HepG2 (cell line): ENCODE results near the gene LILRB3. TPM values are rescaled to one million over a fixed set of nuclear protein-coding genes. Genes with fewer than 3 reads are reported as not detected.

Experiments
- CBX2 ChIP-seq, 2 experiments: fragments of 200-600 bp in 1 of 2; sonication (generic); formaldehyde crosslinking in 1 of 2; IDR thresholded peaks; 2 replicates each; pipeline versions ENCODE4 v1.7.0 to v1.8.1; 2018 to 2022; ENCODE audit warnings: low read depth in 2 of 2, low read length in 1 of 2, mild to moderate bottlenecking in 1 of 2, missing genetic modification reagents in 1 of 2
- FOXA1 ChIP-seq, 2 experiments: fragments of 450-650 bp in 1 of 2; sonication (generic) in 1 of 2; formaldehyde crosslinking in 1 of 2; IDR thresholded peaks; 2 replicates each; pipeline versions ENCODE4 v1.4.0 to v1.6.1; 2016 to 2020; ENCODE audit warnings: missing genetic modification reagents in 1 of 2
- FOXO1 ChIP-seq: sonication (generic); formaldehyde crosslinking; IDR thresholded peaks from 2 replicates; pipeline ENCODE4 v1.4.0; 2020; ENCODE audit warnings: missing genetic modification reagents
- HNRNPK ChIP-seq: fragments of 200-400 bp; formaldehyde crosslinking; IDR thresholded peaks from 2 replicates; pipeline ENCODE4 v1.6.1; 2018; ENCODE audit warnings: low read length, low read depth, moderate library complexity, mild to moderate bottlenecking; ENCODE audit not compliant: poor library complexity, severe bottlenecking
- HOXA5 ChIP-seq: sonication (generic); formaldehyde crosslinking; IDR thresholded peaks from 2 replicates; pipeline ENCODE4 v1.4.0; 2020; ENCODE audit warnings: missing genetic modification reagents
- ZNF570 ChIP-seq: sonication (generic); formaldehyde crosslinking; IDR thresholded peaks from 2 replicates; pipeline ENCODE4 v1.4.0; 2020; ENCODE audit warnings: mild to moderate bottlenecking, missing genetic modification reagents, borderline replicate concordance
- ZNF615 ChIP-seq: sonication (generic); formaldehyde crosslinking; IDR thresholded peaks from 2 replicates; pipeline ENCODE4 v1.5.0; 2020; ENCODE audit warnings: mild to moderate bottlenecking, missing genetic modification reagents, borderline replicate concordance
- ZNF616 ChIP-seq: sonication (generic); formaldehyde crosslinking; IDR thresholded peaks from 2 replicates; pipeline ENCODE4 v1.5.0; 2020; ENCODE audit warnings: low read depth, mild to moderate bottlenecking, missing genetic modification reagents
- ZNF644 ChIP-seq: IDR thresholded peaks from 2 replicates; pipeline ENCODE4 v1.6.1; 2016; ENCODE audit warnings: low read depth
- ZNF772 ChIP-seq: sonication (generic); formaldehyde crosslinking; IDR thresholded peaks from 2 replicates; pipeline ENCODE4 v1.5.0; 2020; ENCODE audit warnings: mild to moderate bottlenecking, missing genetic modification reagents
- ZNF773 ChIP-seq: sonication (generic); formaldehyde crosslinking; IDR thresholded peaks from 2 replicates; pipeline ENCODE4 v1.4.0; 2020; ENCODE audit warnings: missing genetic modification reagents, borderline replicate concordance
- polyA plus RNA-seq, 8 experiments: library from polyadenylated mRNA; depleted of rRNA in 3 of 8; stranded (reverse) in 7 of 8; unstranded in 1 of 8; fragments of >200 nt; fragmentation: Illumina TruSeq in 4 of 8; extraction: Trizol in 4 of 8; gene quantifications; 2 replicates each; pipeline versions ENCODE4 v1.2.1 to v1.2.3, GENCODE V29; 2011 to 2016; ENCODE audit warnings: low read depth in 4 of 8, missing spikeins in 1 of 8, mixed read lengths in 1 of 8; ENCODE audit not compliant: insufficient read depth in 1 of 8
- total RNA-seq, 5 experiments: library from RNA; depleted of rRNA; stranded (reverse); fragments of >200 nt; fragmentation: Illumina TruSeq; extraction: Trizol; gene quantifications; 2 replicates each; pipeline ENCODE4 v1.2.3, GENCODE V29; 2016; ENCODE audit warnings: low read depth in 1 of 5
- TF ChIP-seq, protein P1 (sequence below): sonication (generic); formaldehyde crosslinking; IDR thresholded peaks from 2 replicates; pipeline ENCODE4 v1.8.1; 2022; ENCODE audit warnings: low read depth, mild to moderate bottlenecking, missing genetic modification reagents
- TF ChIP-seq, protein P2 (sequence below): IDR thresholded peaks from 2 replicates; pipeline ENCODE4 v1.4.0; 2020; ENCODE audit warnings: mild to moderate bottlenecking, missing genetic modification reagents
- TF ChIP-seq, protein P3 (sequence below): sonication (generic); formaldehyde crosslinking; IDR thresholded peaks from 2 replicates; pipeline ENCODE4 v1.5.0; 2020; ENCODE audit warnings: mild to moderate bottlenecking, missing genetic modification reagents, moderate library complexity
- TF ChIP-seq, protein P4 (sequence below): sonication (generic); formaldehyde crosslinking; IDR thresholded peaks from 2 replicates; pipeline ENCODE4 v1.4.0; 2020; ENCODE audit warnings: missing genetic modification reagents

Gene LILRB3
- total and polyA plus RNA-seq, 2 of the 13 experiments (the other 11 are each of a cell fraction or from before 2014, with no cell fraction given): 0.22 TPM; not detected in 1

DNA sequence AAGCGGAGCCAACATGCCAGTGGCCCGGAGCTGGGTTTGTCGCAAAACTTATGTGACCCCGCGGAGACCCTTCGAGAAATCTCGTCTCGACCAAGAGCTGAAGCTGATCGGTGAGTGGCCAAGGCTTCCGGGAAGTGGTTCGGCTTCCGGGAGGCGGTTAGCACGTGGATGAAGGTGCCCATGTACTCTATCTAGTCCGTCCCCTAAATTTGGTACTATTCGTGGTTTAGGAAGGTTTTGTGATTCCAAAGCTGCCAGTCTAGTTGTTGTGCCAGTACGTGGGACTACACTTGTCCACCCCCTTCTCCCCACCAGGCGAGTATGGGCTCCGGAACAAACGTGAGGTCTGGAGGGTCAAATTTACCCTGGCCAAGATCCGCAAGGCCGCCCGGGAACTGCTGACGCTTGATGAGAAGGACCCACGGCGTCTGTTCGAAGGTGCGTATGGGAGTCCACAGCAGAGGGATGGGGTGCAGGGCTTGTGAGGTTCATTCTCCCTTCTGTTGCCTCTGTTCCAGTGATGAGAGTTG is 21.6 kb downstream of the LILRB3 start (continued):
- TF ChIP-seq FOXO1 (CRISPR knock-in tag) (no peak), ZNF773 (CRISPR knock-in tag) (no peak), CBX2 (IDR thresholded peaks at IDR 0.05; ENCODE audit: low read depth, low read length) (no peak), CBX2 (CRISPR knock-in tag; IDR thresholded peaks at IDR 0.05; ENCODE audit: low read depth) (no peak), ZNF616 (CRISPR knock-in tag) (no peak), ZNF615 (CRISPR knock-in tag) (no peak), ZNF772 (no peak), HOXA5 (CRISPR knock-in tag) (no peak), ZNF644 (no peak), FOXA1 (IDR thresholded peaks at IDR 0.05) (no peak), FOXA1 (CRISPR knock-in tag; IDR thresholded peaks at IDR 0.05) (no peak), ZNF570 (CRISPR knock-in tag) (no peak), HNRNPK (no peak)
- TF ChIP-seq, protein P1, sequence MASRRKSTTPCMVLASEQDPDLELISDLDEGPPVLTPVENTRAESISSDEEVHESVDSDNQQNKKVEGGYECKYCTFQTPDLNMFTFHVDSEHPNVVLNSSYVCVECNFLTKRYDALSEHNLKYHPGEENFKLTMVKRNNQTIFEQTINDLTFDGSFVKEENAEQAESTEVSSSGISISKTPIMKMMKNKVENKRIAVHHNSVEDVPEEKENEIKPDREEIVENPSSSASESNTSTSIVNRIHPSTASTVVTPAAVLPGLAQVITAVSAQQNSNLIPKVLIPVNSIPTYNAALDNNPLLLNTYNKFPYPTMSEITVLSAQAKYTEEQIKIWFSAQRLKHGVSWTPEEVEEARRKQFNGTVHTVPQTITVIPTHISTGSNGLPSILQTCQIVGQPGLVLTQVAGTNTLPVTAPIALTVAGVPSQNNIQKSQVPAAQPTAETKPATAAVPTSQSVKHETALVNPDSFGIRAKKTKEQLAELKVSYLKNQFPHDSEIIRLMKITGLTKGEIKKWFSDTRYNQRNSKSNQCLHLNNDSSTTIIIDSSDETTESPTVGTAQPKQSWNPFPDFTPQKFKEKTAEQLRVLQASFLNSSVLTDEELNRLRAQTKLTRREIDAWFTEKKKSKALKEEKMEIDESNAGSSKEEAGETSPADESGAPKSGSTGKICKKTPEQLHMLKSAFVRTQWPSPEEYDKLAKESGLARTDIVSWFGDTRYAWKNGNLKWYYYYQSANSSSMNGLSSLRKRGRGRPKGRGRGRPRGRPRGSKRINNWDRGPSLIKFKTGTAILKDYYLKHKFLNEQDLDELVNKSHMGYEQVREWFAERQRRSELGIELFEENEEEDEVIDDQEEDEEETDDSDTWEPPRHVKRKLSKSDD (CRISPR knock-in tag): no peak
- TF ChIP-seq, protein P2, sequence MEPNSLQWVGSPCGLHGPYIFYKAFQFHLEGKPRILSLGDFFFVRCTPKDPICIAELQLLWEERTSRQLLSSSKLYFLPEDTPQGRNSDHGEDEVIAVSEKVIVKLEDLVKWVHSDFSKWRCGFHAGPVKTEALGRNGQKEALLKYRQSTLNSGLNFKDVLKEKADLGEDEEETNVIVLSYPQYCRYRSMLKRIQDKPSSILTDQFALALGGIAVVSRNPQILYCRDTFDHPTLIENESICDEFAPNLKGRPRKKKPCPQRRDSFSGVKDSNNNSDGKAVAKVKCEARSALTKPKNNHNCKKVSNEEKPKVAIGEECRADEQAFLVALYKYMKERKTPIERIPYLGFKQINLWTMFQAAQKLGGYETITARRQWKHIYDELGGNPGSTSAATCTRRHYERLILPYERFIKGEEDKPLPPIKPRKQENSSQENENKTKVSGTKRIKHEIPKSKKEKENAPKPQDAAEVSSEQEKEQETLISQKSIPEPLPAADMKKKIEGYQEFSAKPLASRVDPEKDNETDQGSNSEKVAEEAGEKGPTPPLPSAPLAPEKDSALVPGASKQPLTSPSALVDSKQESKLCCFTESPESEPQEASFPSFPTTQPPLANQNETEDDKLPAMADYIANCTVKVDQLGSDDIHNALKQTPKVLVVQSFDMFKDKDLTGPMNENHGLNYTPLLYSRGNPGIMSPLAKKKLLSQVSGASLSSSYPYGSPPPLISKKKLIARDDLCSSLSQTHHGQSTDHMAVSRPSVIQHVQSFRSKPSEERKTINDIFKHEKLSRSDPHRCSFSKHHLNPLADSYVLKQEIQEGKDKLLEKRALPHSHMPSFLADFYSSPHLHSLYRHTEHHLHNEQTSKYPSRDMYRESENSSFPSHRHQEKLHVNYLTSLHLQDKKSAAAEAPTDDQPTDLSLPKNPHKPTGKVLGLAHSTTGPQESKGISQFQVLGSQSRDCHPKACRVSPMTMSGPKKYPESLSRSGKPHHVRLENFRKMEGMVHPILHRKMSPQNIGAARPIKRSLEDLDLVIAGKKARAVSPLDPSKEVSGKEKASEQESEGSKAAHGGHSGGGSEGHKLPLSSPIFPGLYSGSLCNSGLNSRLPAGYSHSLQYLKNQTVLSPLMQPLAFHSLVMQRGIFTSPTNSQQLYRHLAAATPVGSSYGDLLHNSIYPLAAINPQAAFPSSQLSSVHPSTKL: no peak
- TF ChIP-seq, protein P3, sequence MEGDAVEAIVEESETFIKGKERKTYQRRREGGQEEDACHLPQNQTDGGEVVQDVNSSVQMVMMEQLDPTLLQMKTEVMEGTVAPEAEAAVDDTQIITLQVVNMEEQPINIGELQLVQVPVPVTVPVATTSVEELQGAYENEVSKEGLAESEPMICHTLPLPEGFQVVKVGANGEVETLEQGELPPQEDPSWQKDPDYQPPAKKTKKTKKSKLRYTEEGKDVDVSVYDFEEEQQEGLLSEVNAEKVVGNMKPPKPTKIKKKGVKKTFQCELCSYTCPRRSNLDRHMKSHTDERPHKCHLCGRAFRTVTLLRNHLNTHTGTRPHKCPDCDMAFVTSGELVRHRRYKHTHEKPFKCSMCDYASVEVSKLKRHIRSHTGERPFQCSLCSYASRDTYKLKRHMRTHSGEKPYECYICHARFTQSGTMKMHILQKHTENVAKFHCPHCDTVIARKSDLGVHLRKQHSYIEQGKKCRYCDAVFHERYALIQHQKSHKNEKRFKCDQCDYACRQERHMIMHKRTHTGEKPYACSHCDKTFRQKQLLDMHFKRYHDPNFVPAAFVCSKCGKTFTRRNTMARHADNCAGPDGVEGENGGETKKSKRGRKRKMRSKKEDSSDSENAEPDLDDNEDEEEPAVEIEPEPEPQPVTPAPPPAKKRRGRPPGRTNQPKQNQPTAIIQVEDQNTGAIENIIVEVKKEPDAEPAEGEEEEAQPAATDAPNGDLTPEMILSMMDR: no peak
- TF ChIP-seq, protein P4, sequence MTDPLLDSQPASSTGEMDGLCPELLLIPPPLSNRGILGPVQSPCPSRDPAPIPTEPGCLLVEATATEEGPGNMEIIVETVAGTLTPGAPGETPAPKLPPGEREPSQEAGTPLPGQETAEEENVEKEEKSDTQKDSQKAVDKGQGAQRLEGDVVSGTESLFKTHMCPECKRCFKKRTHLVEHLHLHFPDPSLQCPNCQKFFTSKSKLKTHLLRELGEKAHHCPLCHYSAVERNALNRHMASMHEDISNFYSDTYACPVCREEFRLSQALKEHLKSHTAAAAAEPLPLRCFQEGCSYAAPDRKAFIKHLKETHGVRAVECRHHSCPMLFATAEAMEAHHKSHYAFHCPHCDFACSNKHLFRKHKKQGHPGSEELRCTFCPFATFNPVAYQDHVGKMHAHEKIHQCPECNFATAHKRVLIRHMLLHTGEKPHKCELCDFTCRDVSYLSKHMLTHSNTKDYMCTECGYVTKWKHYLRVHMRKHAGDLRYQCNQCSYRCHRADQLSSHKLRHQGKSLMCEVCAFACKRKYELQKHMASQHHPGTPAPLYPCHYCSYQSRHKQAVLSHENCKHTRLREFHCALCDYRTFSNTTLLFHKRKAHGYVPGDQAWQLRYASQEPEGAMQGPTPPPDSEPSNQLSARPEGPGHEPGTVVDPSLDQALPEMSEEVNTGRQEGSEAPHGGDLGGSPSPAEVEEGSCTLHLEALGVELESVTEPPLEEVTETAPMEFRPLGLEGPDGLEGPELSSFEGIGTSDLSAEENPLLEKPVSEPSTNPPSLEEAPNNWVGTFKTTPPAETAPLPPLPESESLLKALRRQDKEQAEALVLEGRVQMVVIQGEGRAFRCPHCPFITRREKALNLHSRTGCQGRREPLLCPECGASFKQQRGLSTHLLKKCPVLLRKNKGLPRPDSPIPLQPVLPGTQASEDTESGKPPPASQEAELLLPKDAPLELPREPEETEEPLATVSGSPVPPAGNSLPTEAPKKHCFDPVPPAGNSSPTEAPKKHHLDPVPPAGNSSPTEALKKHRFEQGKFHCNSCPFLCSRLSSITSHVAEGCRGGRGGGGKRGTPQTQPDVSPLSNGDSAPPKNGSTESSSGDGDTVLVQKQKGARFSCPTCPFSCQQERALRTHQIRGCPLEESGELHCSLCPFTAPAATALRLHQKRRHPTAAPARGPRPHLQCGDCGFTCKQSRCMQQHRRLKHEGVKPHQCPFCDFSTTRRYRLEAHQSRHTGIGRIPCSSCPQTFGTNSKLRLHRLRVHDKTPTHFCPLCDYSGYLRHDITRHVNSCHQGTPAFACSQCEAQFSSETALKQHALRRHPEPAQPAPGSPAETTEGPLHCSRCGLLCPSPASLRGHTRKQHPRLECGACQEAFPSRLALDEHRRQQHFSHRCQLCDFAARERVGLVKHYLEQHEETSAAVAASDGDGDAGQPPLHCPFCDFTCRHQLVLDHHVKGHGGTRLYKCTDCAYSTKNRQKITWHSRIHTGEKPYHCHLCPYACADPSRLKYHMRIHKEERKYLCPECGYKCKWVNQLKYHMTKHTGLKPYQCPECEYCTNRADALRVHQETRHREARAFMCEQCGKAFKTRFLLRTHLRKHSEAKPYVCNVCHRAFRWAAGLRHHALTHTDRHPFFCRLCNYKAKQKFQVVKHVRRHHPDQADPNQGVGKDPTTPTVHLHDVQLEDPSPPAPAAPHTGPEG (CRISPR knock-in tag): no peak
